Right lobe of liver (tissue), 6 donors: ENCODE data around the gene GJC2. TPM values are rescaled to one million over a fixed set of nuclear protein-coding genes. Genes with fewer than 3 reads are reported as not detected.

Source experiments
- ATAC-seq, 4 donors: fragments of 200-7000 bp; cut with Tn5 transposase; one replicate each; pipeline ENCODE4 v1.9.1; 2020; ENCODE audit warnings: mild to moderate bottlenecking in 4 of 4, moderate library complexity in 4 of 4
- DNase-seq, 3 donors: peaks; one replicate each; pipeline ENCODE4 v3.0.0-alpha.2; 2020
- H3K27ac ChIP-seq, 3 donors: fragments of 200-600 bp; one replicate each; pipeline ENCODE4 v1.8.0; 2022
- H3K27me3 ChIP-seq, 2 donors: fragments of 200-600 bp; one replicate each; pipeline ENCODE4 v1.8.0; 2022
- H3K36me3 ChIP-seq, 4 donors: fragments of 200-600 bp; sonication (generic) in 1 of 4; one replicate each; pipeline versions ENCODE4 v1.5.1 to v1.8.0; 2017 to 2022; ENCODE audit warnings: control low read depth in 1 of 4
- H3K4me1 ChIP-seq, 4 donors: fragments of 200-600 bp; sonication (generic) in 1 of 4; one replicate each; pipeline versions ENCODE4 v1.5.1 to v1.8.0; 2017 to 2022; ENCODE audit warnings: control low read depth in 1 of 4
- H3K4me3 ChIP-seq, 3 donors: fragments of 200-600 bp; one replicate each; pipeline ENCODE4 v1.8.0; 2022
- H3K9me3 ChIP-seq, 4 donors: fragments of 200-600 bp; sonication (generic) in 1 of 4; one replicate each; pipeline versions ENCODE4 v1.5.1 to v1.8.0; 2017 to 2022; ENCODE audit warnings: control low read depth in 1 of 4
- CTCF ChIP-seq, 4 donors: fragments of 200-600 bp in 3 of 4; fragments of 450-650 bp in 1 of 4; IDR thresholded peaks; one replicate each; pipeline versions ENCODE4 v1.5.1 to v1.8.0; 2016 to 2022; ENCODE audit warnings: antibody characterized with exemption in 4 of 4, mild to moderate bottlenecking in 2 of 4
- POLR2A ChIP-seq: fragments of 450-650 bp; IDR thresholded peaks from one replicate; pipeline ENCODE4 v1.6.1; 2017; ENCODE audit warnings: antibody characterized with exemption, mild to moderate bottlenecking
- WGBS: methylation state at CpG from one replicate; pipeline ENCODE4 v1.1.6; 2018; ENCODE audit warnings: low coverage, low lambda C conversion rate; ENCODE audit not compliant: insufficient coverage; ENCODE audit errors: missing lambda C conversion rate; 5-methylcytosine and 5-hydroxymethylcytosine counted together
- intact Hi-C, 2 donors: fragments of 100-400 bp; cut with DNase I; formaldehyde crosslinking; loops; one replicate each; pipeline versions ENCODE4 v1.11.2 to v1.14.1; 2022
- total RNA-seq, 6 experiments: library from RNA; depleted of rRNA in 2 of 6; stranded (reverse); fragments of >200 nt in 2 of 6; fragmentation: NEBNext Ultra II Directional in 3 of 6; extraction: Animal tissue kit (Norgen Biotek cat#: 25700) in 3 of 6; gene quantifications; one replicate each; pipeline versions ENCODE4 v1.1.0 to v1.2.4, GENCODE V29; 2016 to 2023
- donor health status: DM: no; HTN: yes; CAD: no.
- donor health status: DM: no; HTN: no; CAD: no.
- donor health status: DM: no; HTN: no; CAD: no.
- donor health status: DM: no; HTN: yes; CAD: no.
- donor health status: DM: no; HTN: yes; CAD: no.

GJC2 gene
- total RNA-seq, 6 experiments from 2014 or later = 0.12 to 0.44 (median 0.16) TPM; not detected in 1

GRCh38 chr1:228165372-228166169 is 15.8 kb downstream of the GJC2 start, which contains the start of gene IBA57:
TSS of gene IBA57 (plus strand) at chr1:228165804. CDS start at chr1:228165817, 13 bp downstream.
- peak; percentile 98 for TF ChIP-seq POLR2A
- TF ChIP-seq CTCF (IDR thresholded peaks at IDR 0.05) = peak; percentile 84 to 99 (median 89)
- Histone ChIP-seq H3K9me3 (no peaks in the 10 kb centered on the region), H3K4me3 (peak within 1 kb of the TSS; percentile 66 to 78 (median 67)), H3K36me3 (no peaks in the 10 kb centered on the region), H3K4me1 (peaks cover 0 to 12% (median 4%) of the 10 kb centered on the region in 4 donors), H3K27ac (peak within 1 kb of the TSS; percentile 99 to 100 (median 100)), H3K27me3 (no peaks in the 10 kb centered on the region)
- peak; percentile 99 to 100 (median 100) for DNase-seq
- intact Hi-C loops = no loop called here
- ATAC-seq = peak; percentile 84 to 93 (median 89)
- under 1% methylated on average over 31 of the region's 93 CpGs for WGBS

- Histone ChIP-seq H3K9me3 (no peaks in the 10 kb centered on the region), H3K4me1 (peaks cover 0 to 12% (median 4%) of the 10 kb centered on the region in 4 donors), H3K4me3 (peak overlapping the region; percentile 66 to 78 (median 67)), H3K36me3 (no peaks in the 10 kb centered on the region), H3K27me3 (no peaks in the 10 kb centered on the region), H3K27ac (peak overlapping the region; percentile 99 to 100 (median 100))
- DNase-seq (peak; percentile 73 to 82 (median 75)), ATAC-seq (peak; percentile 17 to 78 (median 28))
- 30% methylated on average over 10 of the region's 26 CpGs for WGBS
- TF ChIP-seq CTCF (IDR thresholded peaks at IDR 0.05) (peak; percentile 21 to 43 (median 34)), POLR2A (no peak)
- intact Hi-C loops = no loop called here
Measured at GRCh38 chr1:228166170-228166936, 16.6 kb downstream of the GJC2 start.

- H3K27me3 ChIP-seq = no peaks in the 10 kb centered on the region
- H3K9me3 ChIP-seq = no peaks in the 10 kb centered on the region
- no peak overlapping the region for H3K4me3 ChIP-seq
- H3K4me1 ChIP-seq = peaks cover 0 to 8% (median 3%) of the 10 kb centered on the region in 4 donors
- 80% methylated on average over 1 of the region's 12 CpGs for WGBS
- DNase-seq (peak in 1 of 3 donors; percentile 31), ATAC-seq (no peak)
- H3K36me3 ChIP-seq = no peaks in the 10 kb centered on the region
- TF ChIP-seq POLR2A = no peak
- no peak for TF ChIP-seq CTCF (IDR thresholded peaks at IDR 0.05)
- H3K27ac ChIP-seq = no peak overlapping the region
- intact Hi-C loops = no loop called here
Measured at GRCh38 chr1:228168563-228169270, 19.0 kb downstream of the GJC2 start.

- Histone ChIP-seq H3K4me3 (no peak overlapping the region), H3K27ac (no peak overlapping the region), H3K36me3 (no peaks in the 10 kb centered on the region), H3K9me3 (no peaks in the 10 kb centered on the region), H3K27me3 (no peaks in the 10 kb centered on the region), H3K4me1 (peaks cover 0 to 8% (median 3%) of the 10 kb centered on the region in 4 donors)
- TF ChIP-seq POLR2A (no peak), CTCF (IDR thresholded peaks at IDR 0.05) (no peak)
- intact Hi-C loops = no loop called here
- ATAC-seq (no peak), DNase-seq (no peak)
- 67% methylated on average over 1 of the region's 2 CpGs for WGBS
Measured at GRCh38 chr1:228169345-228169744, 19.6 kb downstream of the GJC2 start.
